ENCODE measurements around the gene GPER1.

DNA sequence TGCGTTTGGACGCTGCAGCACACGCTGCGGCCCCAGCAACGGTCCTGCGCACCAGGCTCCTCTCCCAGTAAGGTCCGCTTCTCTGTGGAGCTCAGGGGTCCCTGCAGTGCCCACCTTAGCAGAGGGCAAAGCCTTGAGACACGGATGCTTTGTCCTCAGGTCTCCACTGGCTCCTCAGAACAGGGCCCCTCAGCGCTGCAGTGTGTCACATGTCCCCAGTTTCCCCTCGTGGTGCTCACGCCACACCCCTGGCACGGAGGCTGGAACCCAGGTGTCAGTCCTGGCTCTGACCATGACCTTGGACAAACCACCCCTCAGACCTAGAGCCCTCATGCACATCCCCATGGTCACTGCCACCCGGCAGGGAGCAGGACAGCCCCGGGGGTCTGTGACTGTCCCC lies 19.9 kb upstream of the GPER1 start:
- TF ChIP-seq, protein P1, sequence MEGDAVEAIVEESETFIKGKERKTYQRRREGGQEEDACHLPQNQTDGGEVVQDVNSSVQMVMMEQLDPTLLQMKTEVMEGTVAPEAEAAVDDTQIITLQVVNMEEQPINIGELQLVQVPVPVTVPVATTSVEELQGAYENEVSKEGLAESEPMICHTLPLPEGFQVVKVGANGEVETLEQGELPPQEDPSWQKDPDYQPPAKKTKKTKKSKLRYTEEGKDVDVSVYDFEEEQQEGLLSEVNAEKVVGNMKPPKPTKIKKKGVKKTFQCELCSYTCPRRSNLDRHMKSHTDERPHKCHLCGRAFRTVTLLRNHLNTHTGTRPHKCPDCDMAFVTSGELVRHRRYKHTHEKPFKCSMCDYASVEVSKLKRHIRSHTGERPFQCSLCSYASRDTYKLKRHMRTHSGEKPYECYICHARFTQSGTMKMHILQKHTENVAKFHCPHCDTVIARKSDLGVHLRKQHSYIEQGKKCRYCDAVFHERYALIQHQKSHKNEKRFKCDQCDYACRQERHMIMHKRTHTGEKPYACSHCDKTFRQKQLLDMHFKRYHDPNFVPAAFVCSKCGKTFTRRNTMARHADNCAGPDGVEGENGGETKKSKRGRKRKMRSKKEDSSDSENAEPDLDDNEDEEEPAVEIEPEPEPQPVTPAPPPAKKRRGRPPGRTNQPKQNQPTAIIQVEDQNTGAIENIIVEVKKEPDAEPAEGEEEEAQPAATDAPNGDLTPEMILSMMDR (conservative IDR thresholded peaks at IDR 0.05; ENCODE audit: low read depth in 2 of 2), result no peak
- TF ChIP-seq EZH2phosphoT487 (IDR thresholded peaks at IDR 0.05; ENCODE audit: unreplicated experiment) (no peak), JUNB (IDR thresholded peaks at IDR 0.05; ENCODE audit: unreplicated experiment) (no peak), EZH2 (IDR thresholded peaks at IDR 0.05; ENCODE audit: low read depth, unreplicated experiment) (no peak), ZNF114 (CRISPR knock-in tag; IDR thresholded peaks at IDR 0.05) (no peak), POLR2AphosphoS5 (IDR thresholded peaks at IDR 0.05; ENCODE audit: low read depth) (no peak), ZNF331 (CRISPR knock-in tag; IDR thresholded peaks at IDR 0.05; ENCODE audit: low read depth) (no peak)
